ENCODE measurements around the gene CAP2. TPM values are rescaled to one million over a fixed set of nuclear protein-coding genes. Genes with fewer than 3 reads are reported as not detected.

The CAP2 gene
- total and polyA plus RNA-seq, 5 experiments from 2014 or later = not detected

DNA sequence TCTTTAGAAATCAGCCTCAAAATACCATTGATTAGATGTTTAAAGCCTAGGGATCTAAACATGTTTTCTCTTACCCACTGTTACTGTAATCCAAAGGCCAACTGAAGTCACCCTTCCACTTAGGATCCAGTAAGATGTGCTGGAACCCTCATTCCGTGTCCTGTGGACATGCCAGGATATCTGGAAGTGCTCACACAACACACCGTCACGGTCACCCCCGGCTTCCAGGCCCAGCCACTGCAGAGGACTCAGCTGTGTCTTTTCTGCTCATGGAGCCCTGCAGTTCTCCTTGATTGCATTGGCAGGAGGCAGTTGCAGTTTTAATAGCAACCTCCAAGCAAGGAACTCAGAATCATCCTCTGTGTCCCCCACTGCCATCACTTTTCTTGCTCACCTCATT lies 93.3 kb downstream of the CAP2 start:
- Mint-ChIP-seq H3K4me1 (no peaks in the 10 kb centered on the region), H3K27me3 (peaks cover 4 to 32% (median 20%) of the 10 kb centered on the region in 5 donors), H3K27ac (no peak overlapping the region), H3K9me3 (no peaks in the 10 kb centered on the region), H3K36me3 (no peaks in the 10 kb centered on the region), H3K4me3 (no peak overlapping the region)
- ATAC-seq = no peak
- POLR2A ChIA-PET = no interaction called here
- DNase-seq = no peak

GRCh38 chr6:17490724-17491123 lies 97.3 kb downstream of the CAP2 start:
- Mint-ChIP-seq H3K27me3 (peaks cover 11 to 48% (median 35%) of the 10 kb centered on the region in 5 donors), H3K27ac (no peak overlapping the region), H3K4me1 (no peaks in the 10 kb centered on the region), H3K4me3 (no peak overlapping the region), H3K9me3 (peaks cover 0 to 3% (median 0%) of the 10 kb centered on the region in 9 donors), H3K36me3 (no peaks in the 10 kb centered on the region)
- POLR2A ChIA-PET = no interaction called here
- DNase-seq (no peak), ATAC-seq (no peak)

DNA sequence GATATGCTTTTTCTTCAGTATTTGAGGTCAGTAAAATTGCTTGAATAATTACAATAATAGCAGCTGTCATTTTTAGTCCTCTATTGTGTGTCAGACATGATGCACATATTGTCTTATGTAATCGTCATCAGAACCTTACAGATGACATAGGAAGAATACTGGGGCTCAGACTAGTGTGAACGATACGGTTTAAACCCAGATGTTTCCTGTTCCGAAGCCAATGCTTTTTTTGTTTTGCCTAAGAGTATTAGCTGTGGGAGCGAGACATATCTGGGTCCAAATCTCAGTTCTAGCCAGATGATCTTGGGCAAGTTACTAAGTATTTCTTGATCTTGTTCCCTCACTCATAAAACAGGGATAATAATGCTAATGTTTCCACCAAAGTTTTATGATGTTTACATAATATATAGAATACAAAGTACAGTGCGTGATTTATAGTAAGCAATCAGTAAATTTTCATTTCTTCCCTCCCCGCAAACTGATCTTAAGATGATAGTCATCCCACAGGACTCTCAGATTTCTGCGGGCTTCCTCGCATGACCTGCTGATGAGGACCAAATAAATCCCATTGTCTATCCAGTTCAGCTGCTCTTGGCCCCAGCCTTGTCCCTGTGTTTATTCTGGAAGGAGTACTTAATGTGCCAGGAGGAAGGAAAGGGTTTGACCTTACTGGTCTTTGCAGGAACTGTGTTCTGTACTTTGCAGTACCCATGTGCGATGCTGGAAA lies 98.2 kb downstream of the CAP2 start:
- POLR2A ChIA-PET = no interaction called here
- Mint-ChIP-seq H3K9me3 (peaks cover 0 to 3% (median 0%) of the 10 kb centered on the region in 9 donors), H3K4me1 (no peaks in the 10 kb centered on the region), H3K27ac (no peak overlapping the region), H3K36me3 (no peaks in the 10 kb centered on the region), H3K27me3 (peaks cover 11 to 51% (median 38%) of the 10 kb centered on the region in 5 donors), H3K4me3 (no peak overlapping the region)
- DNase-seq (no peak), ATAC-seq (no peak)

- Mint-ChIP-seq H3K36me3 (no peaks in the 10 kb centered on the region), H3K27ac (no peak overlapping the region), H3K27me3 (peaks cover 11 to 59% (median 36%) of the 10 kb centered on the region in 5 donors), H3K9me3 (peaks cover 0 to 3% (median 0%) of the 10 kb centered on the region in 9 donors), H3K4me3 (no peak overlapping the region), H3K4me1 (no peaks in the 10 kb centered on the region)
- ATAC-seq = no peak
- no peak for DNase-seq
- POLR2A ChIA-PET = no interaction called here
Observed at GRCh38 chr6:17492350-17492749, 99.0 kb downstream of the CAP2 start.

DNA sequence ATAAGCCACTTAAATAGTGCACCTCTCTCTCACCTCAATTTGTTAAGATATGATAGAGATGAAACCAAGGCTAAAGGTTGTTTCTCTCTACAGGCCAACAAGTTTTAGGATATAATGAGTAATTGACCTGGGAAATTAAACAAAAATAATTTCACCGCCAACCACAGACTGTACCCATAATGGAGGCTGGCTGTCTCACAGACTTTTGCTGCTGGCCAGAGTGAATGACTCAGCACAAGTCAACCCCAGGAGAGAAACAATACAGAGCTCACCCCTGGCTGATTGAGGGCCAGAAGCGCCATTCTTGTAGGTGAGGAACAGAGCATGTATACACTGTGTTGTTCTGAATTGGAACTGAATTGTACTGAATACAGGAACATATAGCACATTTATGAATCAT lies 99.9 kb downstream of the CAP2 start:
- Mint-ChIP-seq H3K9me3 (peaks cover 0 to 3% (median 0%) of the 10 kb centered on the region in 9 donors), H3K27me3 (peaks cover 14 to 68% (median 41%) of the 10 kb centered on the region in 5 donors), H3K27ac (no peak overlapping the region), H3K4me3 (no peak overlapping the region), H3K4me1 (no peaks in the 10 kb centered on the region), H3K36me3 (no peaks in the 10 kb centered on the region)
- no peak for ATAC-seq
- no peak for DNase-seq
- POLR2A ChIA-PET = no interaction called here

DNA sequence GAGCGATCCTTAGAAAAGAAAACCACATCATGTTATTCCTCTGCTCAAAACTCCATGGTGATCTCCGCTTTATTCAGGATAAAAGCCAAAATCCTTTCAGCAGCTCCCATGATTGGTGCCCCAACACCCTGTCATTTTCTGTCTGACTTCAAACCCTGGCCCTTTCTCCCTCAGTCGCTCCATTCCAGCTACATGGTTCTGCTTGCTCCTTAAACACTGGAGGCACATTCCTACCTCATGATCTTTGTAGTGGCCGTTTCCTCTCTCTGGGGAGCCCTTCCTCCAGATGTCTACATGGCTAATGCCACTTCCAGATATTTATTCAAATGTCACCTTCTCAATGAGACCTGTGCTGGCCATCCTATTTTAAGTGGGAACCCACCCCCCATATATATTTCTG lies 100.8 kb downstream of the CAP2 start:
- H3K9me3 Mint-ChIP-seq = peaks cover 0 to 3% (median 0%) of the 10 kb centered on the region in 9 donors
- H3K27me3 Mint-ChIP-seq = peaks cover 14 to 68% (median 41%) of the 10 kb centered on the region in 5 donors
- no peaks in the 10 kb centered on the region for H3K4me1 Mint-ChIP-seq
- DNase-seq (no peak), ATAC-seq (no peak)
- no peak overlapping the region for H3K4me3 Mint-ChIP-seq
- no peaks in the 10 kb centered on the region for H3K36me3 Mint-ChIP-seq
- no peak overlapping the region for H3K27ac Mint-ChIP-seq
- POLR2A ChIA-PET = no interaction called here

GRCh38 chr6:17494919-17495318 lies 101.5 kb downstream of the CAP2 start:
- POLR2A ChIA-PET = no interaction called here

GRCh38 chr6:17497535-17498095 lies 104.2 kb downstream of the CAP2 start:
- H3K27me3 Mint-ChIP-seq = peaks cover 11 to 44% (median 28%) of the 10 kb centered on the region in 5 donors
- no peak overlapping the region for H3K4me3 Mint-ChIP-seq
- DNase-seq (no peak), ATAC-seq (no peak)
- POLR2A ChIA-PET = no interaction called here
- no peak overlapping the region for H3K27ac Mint-ChIP-seq
- peaks cover 0 to 3% (median 0%) of the 10 kb centered on the region in 9 donors for H3K9me3 Mint-ChIP-seq
- no peaks in the 10 kb centered on the region for H3K4me1 Mint-ChIP-seq
- no peaks in the 10 kb centered on the region for H3K36me3 Mint-ChIP-seq

More at GRCh38 chr6:17494919-17495318, 101.5 kb downstream of the CAP2 start:
- peaks cover 14 to 68% (median 41%) of the 10 kb centered on the region in 5 donors for H3K27me3 Mint-ChIP-seq
- no peak for ATAC-seq
- DNase-seq = no peak
- H3K36me3 Mint-ChIP-seq = no peaks in the 10 kb centered on the region
- no peak overlapping the region for H3K4me3 Mint-ChIP-seq
- H3K4me1 Mint-ChIP-seq = no peaks in the 10 kb centered on the region
- no peak overlapping the region for H3K27ac Mint-ChIP-seq
- H3K9me3 Mint-ChIP-seq = peaks cover 0 to 3% (median 0%) of the 10 kb centered on the region in 9 donors

- Mint-ChIP-seq H3K27ac (no peak overlapping the region), H3K36me3 (no peaks in the 10 kb centered on the region), H3K4me1 (no peaks in the 10 kb centered on the region), H3K9me3 (no peaks in the 10 kb centered on the region), H3K27me3 (peaks cover 3 to 18% (median 9%) of the 10 kb centered on the region in 5 donors), H3K4me3 (no peak overlapping the region)
- no peak for DNase-seq
- POLR2A ChIA-PET = no interaction called here
- ATAC-seq = no peak
Observed at GRCh38 chr6:17501442-17501841, 108.0 kb downstream of the CAP2 start.

DNA sequence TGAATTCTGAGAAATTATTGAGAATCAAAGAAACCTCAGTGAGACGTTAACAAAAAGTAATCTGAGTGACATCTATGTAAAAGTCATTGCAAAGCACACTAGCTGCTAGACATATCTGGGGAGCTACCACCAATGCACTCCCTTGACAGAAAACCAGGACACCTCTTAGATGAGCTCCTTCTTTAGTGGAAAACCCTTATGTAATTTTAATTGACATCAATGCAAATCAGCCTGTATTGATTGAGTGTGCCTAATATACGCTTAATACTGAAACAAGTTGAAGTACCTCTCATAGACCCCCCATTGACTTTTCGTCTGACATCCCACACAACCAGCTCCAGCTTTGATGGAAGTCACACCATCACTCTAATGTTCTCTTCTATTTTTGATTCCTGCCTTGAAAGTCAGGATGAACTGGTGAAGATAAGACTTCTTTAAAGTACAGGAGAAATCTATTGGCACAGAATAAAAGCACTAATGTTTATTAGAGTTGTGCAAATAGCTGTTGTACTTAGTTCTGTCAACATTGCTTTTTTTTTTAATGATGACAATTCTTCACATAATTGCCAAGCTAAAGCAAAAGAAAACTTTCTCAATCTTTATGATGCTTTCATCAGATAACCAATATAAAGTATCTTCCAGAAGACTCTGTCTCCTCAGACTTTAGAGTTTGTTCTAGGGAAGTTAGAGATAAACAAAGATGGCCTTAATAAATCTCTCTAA lies 108.7 kb downstream of the CAP2 start:
- POLR2A ChIA-PET = no interaction called here
- H3K9me3 Mint-ChIP-seq = no peaks in the 10 kb centered on the region
- DNase-seq (no peak), ATAC-seq (no peak)
- no peaks in the 10 kb centered on the region for H3K36me3 Mint-ChIP-seq
- H3K27me3 Mint-ChIP-seq = peaks cover 3 to 11% (median 7%) of the 10 kb centered on the region in 5 donors
- H3K27ac Mint-ChIP-seq = no peak overlapping the region
- no peaks in the 10 kb centered on the region for H3K4me1 Mint-ChIP-seq
- H3K4me3 Mint-ChIP-seq = no peak overlapping the region

DNA sequence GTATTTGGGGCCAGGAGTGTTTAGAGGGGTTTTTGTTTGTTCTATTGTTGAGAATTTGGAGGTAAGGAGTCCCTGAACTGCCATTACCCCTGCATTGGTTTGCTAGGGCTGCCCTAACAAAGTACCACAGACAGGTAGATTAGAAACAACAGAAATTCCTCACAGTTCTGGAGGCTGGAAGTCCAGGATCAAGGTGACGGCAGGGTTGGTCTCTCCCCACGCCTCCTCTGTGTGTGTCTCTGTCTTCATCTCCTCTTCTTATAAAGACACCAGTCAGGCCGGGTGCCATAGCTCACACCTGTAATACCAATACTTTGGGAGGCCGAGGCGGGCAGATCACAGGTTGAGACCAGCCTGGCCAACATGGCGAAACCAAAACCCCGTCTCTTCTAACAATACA lies 109.7 kb downstream of the CAP2 start:
- no peak overlapping the region for H3K27ac Mint-ChIP-seq

GRCh38 chr6:17504005-17504404 lies 110.6 kb downstream of the CAP2 start:
- Mint-ChIP-seq H3K4me1 (no peaks in the 10 kb centered on the region), H3K27ac (no peak overlapping the region), H3K36me3 (no peaks in the 10 kb centered on the region), H3K9me3 (no peaks in the 10 kb centered on the region), H3K4me3 (no peak overlapping the region), H3K27me3 (peaks cover 0 to 4% (median 0%) of the 10 kb centered on the region in 5 donors)
- DNase-seq (no peak), ATAC-seq (no peak)
- POLR2A ChIA-PET = no interaction called here

More for the DNA sequence above, 109.7 kb downstream of the CAP2 start:
- Mint-ChIP-seq H3K9me3 (no peaks in the 10 kb centered on the region), H3K4me1 (no peaks in the 10 kb centered on the region), H3K36me3 (no peaks in the 10 kb centered on the region), H3K4me3 (no peak overlapping the region), H3K27me3 (peaks cover 0 to 4% (median 2%) of the 10 kb centered on the region in 5 donors)
- ATAC-seq = no peak
- POLR2A ChIA-PET = no interaction called here
- DNase-seq = no peak

GRCh38 chr6:17505062-17505476 lies 111.7 kb downstream of the CAP2 start:
- ATAC-seq (no peak), DNase-seq (no peak)
- Mint-ChIP-seq H3K27ac (no peak overlapping the region), H3K9me3 (no peaks in the 10 kb centered on the region), H3K4me3 (no peak overlapping the region), H3K4me1 (no peaks in the 10 kb centered on the region), H3K36me3 (no peaks in the 10 kb centered on the region), H3K27me3 (peaks cover 0 to 5% (median 1%) of the 10 kb centered on the region in 5 donors)
- POLR2A ChIA-PET = no interaction called here
